ENCODE data around the gene TFDP1.

Gene TFDP1

DNA sequence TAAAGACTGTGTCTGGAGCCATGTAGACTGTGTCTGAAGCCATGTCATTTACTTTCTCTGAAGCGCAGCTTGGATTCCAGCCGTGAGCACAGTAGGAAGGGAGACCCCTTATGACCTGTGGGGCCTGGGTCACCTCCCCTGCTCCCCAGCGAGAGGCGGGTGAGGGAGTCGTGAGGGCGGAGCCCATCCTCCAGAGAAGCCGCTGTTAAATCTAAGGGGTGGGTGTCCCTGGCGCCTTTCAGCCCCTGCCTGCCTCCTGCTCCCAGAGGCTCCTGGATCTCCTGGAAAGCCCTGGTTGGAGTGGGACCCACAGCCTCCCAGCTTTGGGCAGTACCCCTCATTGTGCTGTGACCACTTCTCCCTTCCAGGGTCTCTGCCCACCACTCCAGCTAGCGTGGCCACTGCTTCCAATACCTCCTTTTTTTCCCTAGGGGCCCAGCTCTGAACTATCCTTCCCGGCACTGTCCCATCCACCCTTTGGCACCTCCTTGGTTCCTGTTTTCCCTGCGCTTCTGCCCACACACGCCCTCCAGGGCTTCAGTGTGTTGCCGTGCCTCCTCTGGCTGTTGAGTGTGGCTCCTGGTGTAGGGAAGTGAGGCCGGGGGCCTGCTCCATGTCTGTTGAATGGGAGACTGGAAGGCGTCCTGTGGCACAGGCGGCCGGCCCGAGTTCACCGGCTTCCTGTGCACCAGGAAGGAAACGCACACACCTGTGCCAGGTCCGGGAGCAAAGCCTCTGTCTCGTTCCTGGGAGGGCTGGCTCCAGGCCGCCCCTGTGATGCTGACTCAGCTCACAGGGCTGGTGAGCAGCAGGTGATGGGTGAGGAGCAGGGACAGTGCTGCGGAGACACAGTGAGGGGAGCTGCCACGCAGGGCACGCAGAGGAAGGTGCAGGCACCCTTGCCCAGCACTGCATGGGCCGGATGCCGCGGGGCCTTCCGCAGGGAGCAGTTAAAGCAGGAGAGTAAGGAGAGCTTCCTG is 44.0 kb downstream of the TFDP1 start:
- no peak for TF ChIP-seq POLR2A (IDR thresholded peaks at IDR 0.05; ENCODE audit: low read depth, low read length)
- DNase-seq (ENCODE audit: insufficient read length, low spot score) (no peak), FAIRE-seq (no peak)

DNA sequence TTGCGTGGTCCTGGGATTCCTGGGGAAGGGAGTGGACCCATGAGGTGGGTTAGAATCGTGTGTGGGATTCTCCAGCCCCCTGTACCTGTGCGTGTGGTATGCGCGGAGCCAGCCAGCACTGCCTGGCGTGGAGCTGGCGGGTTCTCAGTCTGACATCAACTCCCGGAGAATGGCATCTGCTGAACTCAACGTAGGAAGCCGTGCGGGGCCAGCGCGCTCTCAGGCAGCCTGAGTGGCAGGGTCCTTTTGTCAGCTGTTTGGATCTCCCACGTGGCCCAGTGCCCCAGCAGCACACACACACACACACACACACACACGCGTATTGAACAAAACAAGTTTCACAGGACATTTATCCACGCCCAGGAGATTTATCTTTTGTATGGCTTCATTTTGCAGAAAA is 45.3 kb downstream of the TFDP1 start:
- no peak for TF ChIP-seq POLR2A (IDR thresholded peaks at IDR 0.05; ENCODE audit: low read depth, low read length)
- no peak for FAIRE-seq
- no peak for DNase-seq (ENCODE audit: insufficient read length, low spot score)

GRCh38 chr13:113630296-113630695 is 45.7 kb downstream of the TFDP1 start:
- no peak for DNase-seq (ENCODE audit: insufficient read length, low spot score)
- FAIRE-seq = no peak
- no peak for TF ChIP-seq POLR2A (IDR thresholded peaks at IDR 0.05; ENCODE audit: low read depth, low read length)

GRCh38 chr13:113630804-113631203 is 46.3 kb downstream of the TFDP1 start:
- FAIRE-seq = no peak
- DNase-seq (ENCODE audit: insufficient read length, low spot score) = no peak
- TF ChIP-seq POLR2A (IDR thresholded peaks at IDR 0.05; ENCODE audit: low read depth, low read length) = no peak

GRCh38 chr13:113631341-113632095 is 47.0 kb downstream of the TFDP1 start:
- no peak for TF ChIP-seq POLR2A (IDR thresholded peaks at IDR 0.05; ENCODE audit: low read depth, low read length)
- DNase-seq (ENCODE audit: insufficient read length, low spot score) (no peak), FAIRE-seq (no peak)

- no peak for TF ChIP-seq POLR2A (IDR thresholded peaks at IDR 0.05; ENCODE audit: low read depth, low read length)
- no peak for DNase-seq (ENCODE audit: insufficient read length, low spot score)
- FAIRE-seq = no peak
These were observed 48.3 kb downstream of the TFDP1 start for GRCh38 chr13:113632706-113633484.

DNA sequence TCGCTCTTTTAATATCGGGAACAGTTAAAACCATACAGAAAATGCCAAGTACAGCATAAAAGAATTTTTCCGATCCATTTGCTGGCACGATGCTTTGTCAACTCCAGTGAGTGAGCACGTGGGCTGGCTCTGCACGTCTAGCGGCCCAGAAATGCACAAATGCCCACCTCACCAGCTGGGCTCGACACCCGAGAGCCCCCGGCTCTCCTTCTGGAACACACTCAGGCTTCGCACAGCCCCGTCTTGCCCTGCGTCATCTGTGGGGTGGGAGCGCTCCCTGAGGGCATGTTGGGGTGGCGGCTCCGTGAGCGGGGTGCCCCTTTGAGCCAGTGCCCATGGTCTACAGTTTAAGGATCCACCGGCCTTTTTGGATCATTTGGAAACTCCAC is 48.9 kb downstream of the TFDP1 start:
- TF ChIP-seq POLR2A (IDR thresholded peaks at IDR 0.05; ENCODE audit: low read depth, low read length) = no peak
- no peak for FAIRE-seq
- no peak for DNase-seq (ENCODE audit: insufficient read length, low spot score)

DNA sequence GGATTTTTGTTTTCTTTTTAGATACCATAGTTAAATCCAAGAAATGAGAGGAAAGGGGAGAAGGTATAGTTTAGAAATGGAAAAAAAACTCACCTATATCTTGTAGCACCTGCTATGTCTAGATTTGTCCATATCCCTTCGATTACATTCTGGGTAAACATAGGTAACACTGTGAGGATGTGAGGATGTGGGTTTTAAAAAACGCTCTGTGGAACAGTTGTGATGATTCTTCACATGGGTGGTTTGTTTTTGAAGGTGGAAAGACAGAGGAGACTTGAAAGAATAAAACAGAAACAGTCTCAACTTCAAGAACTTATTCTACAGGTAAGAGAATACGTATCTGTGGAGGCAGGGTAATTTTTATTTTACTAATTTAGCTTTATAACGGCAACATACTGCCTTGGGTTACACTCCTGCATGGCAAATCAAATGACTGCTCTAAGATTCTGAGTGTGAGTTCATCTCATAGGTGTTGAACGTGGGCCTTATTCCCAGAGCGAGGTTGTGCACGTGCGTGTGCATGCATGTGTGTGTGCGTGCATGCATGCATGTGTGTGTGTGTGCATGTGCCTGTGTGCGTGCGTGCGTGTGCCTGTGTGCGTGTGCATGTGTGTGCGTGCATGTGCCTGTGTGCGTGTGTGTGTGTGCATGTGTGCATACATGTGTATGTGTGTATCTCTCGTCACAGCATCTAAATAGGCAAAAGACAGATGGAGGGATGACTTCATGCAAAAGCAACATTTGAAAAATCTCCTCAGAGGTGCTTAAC is 49.9 kb downstream of the TFDP1 start:
- DNase-seq (ENCODE audit: insufficient read length, low spot score) = no peak
- no peak for TF ChIP-seq POLR2A (IDR thresholded peaks at IDR 0.05; ENCODE audit: low read depth, low read length)
- no peak for FAIRE-seq

DNA sequence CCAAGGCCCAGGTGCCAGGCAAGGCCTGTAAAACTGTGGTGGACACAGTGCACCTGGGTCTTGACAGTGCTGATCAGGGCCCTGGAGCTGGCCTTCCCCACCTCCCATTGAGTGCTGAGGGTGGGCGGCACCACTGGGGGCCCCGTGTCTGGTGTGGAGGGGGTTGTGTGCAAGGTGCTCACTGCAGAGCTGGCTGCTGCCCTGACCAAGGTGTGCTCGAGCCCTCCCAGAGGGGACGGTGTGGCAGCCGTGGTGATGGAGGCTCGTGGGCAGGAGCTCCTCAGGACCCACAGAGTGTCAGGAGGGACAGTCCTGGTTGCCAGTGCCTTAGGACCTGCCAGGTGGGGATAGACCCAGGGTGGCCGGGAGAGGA is 50.5 kb downstream of the TFDP1 start:
- no peak for DNase-seq (ENCODE audit: insufficient read length, low spot score)
- no peak for FAIRE-seq
- no peak for TF ChIP-seq POLR2A (IDR thresholded peaks at IDR 0.05; ENCODE audit: low read depth, low read length)

GRCh38 chr13:113635709-113636108 is 51.2 kb downstream of the TFDP1 start:
- DNase-seq (ENCODE audit: insufficient read length, low spot score) (no peak), FAIRE-seq (no peak)

DNA sequence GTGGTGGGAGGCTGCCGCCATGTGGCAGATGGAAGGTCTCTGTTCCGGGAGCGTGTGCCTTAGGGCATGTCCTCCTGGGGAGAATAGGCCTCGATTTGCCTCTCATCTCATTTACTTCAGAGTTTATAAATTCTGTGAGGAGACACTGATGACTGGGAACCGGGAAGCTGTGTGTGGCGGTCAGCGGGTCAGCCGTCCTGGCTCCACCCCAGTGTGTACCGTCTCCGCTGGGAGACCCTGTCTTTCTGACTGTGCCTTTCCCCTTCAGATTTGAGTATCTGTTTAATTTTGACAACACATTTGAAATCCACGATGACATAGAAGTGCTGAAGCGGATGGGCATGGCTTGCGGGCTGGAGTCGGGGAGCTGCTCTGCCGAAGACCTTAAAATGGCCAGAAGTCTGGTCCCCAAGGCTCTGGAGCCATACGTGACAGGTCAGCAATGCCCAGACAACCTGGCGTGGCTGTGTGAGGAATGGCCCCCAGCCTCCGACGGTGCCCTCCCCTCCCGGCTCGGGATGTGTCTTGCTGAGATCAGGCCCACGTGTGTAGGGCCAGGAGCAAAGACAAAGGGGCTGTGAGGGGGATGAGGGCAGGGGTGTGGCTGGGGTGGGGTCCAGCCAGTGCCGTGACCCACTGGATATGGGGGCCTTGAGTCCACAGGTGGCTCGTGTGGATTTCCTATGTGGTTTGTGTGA is 51.9 kb downstream of the TFDP1 start:
- FAIRE-seq (no peak), DNase-seq (ENCODE audit: insufficient read length, low spot score) (no peak)
- TF ChIP-seq POLR2A (IDR thresholded peaks at IDR 0.05; ENCODE audit: low read depth, low read length) = no peak

More at GRCh38 chr13:113635709-113636108, 51.2 kb downstream of the TFDP1 start:
- no peak for TF ChIP-seq POLR2A (IDR thresholded peaks at IDR 0.05; ENCODE audit: low read depth, low read length)

DNA sequence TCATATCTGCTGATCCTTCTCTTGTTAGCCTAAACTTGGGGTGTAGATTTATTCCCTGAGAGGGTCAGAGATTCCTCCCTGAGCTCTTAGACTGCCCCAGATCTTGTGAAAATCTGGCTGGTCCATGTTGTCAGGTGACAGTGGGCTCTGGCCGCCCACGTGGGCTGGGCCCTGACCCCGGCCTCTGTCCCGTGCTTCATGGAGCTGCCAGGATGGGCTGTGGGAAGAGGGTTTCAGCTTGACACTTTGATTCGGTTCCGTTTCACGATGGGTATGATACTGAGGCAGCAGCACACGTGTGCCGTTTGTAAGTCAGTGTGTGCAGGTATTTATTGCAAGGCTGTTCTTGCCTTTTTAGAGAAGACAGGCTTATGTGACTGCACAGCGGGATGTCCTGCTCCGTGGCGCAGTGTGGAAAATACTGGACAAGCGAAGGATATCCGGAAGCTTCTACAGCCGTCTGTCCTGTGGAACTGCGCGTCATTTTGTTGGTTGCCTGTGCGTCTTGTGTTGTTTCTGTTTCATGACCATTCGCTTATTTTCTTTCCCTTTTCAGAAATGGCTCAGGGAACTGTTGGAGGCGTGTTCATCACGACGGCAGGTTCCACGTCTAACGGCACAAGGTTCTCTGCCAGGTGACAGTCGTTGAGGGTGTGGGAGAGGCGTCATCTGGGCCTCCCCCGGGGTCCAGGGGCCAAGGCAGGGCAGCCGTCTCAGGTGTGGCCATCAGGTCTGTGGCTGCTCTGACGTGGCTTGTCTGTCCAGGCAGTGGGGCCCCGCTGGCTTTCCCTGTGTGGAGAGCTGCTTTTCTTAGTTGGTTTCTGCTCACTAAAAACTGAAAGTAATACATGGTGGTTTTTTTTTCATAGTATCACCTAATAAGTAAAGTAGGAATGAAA is 53.0 kb downstream of the TFDP1 start:
- TF ChIP-seq POLR2A (IDR thresholded peaks at IDR 0.05; ENCODE audit: low read depth, low read length) = no peak
- no peak for DNase-seq (ENCODE audit: insufficient read length, low spot score)
- FAIRE-seq = no peak

Data from H54 (cell line).